ENCODE data around the gene TYMP.
"Not testable (repeated sequence)": the region's sequence is repeated elsewhere in the genome, so short reads cannot be mapped to it uniquely, and the experiment has no call there.

The TYMP gene

DNA sequence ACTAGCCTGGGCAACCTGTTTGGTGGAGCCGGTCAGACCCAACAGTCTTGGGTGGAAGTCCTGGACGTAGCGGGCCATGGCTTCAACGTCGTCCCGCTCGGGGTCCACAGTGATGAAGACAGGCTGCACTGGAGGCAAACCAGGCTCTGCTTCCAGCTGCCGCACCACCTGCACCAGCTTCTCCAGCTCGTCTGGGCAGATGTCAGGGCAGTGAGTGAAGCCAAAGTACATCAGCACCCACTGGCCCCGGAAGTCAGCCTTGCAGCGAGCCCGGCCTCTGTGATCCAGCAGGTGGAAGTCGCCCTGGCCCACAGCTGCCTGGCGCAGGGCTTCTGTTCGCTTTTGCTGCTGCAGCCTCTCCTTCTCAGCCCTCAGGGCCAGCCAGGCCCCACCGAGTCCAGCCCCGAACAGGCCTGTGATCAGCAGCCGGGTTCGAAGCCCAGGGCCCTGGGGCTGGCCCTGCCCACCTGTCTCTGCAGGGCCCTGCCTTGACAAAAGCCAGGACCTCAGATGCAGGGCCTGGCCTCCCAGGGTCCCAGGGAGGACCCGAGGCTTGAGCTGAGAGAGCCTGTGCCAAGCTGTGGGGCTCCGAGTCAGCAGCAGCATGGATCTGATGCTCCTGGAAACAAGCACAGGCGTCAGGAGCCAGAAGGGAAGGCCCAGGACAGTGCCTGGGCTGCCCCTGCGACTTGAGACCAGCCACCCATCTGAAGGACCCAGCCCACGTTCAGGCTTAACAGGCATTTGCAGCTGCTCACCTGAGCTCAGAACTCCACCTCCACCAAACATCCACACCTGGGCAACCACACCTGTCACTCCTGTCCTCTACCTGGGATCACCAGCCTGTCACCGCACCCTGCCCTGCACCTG is 5.8 kb downstream of the TYMP start:
- DNase-seq (ENCODE audit: low read depth): no peak

DNA sequence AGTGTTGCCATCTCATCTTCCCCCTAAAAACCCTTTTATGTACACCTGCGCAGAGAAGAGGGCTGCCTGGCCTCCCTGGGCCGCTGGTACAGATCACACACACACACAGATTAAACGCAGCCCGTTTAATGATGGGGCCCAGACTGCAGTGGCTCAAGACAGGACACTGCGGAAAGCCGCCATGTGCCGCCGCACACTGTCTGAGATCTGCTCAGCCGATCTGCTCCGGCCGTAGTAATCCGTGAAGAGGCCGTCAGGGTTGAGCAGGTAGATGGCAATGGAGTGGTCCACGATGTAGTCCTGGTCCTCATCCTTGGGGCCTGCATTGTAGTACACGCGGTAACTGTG is 6.4 kb downstream of the TYMP start:
- DNase-seq (ENCODE audit: low read depth): no peak

DNA sequence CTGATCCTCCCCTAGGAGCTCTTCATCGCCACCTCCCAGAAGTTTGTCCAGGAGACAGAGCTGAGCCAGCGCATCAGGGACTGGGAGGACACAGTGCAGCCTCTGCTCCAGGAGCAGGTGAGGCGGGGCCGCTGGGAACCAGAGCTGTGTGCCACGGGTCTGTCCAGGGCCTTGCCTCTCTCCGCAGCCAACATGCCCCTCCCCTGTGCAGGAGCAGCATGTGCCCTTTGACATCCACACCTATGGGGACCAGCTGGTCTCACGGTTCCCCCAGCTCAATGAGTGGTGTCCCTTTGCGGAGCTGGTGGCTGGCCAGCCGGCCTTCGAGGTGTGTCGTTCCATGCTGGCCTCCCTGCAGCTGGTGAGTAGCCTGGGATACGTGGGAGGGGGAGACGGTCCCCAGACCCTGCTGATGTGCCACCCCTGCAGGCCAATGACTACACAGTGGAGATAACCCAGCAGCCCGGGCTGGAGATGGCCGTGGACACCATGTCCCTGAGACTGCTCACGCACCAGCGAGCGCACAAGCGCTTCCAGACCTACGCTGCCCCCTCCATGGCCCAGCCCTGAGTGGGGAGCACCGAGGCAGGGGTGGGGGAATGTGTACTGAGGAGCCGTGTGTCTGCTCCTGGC is 6.9 kb downstream of the TYMP start:
- no peak for DNase-seq (ENCODE audit: low read depth)

DNA sequence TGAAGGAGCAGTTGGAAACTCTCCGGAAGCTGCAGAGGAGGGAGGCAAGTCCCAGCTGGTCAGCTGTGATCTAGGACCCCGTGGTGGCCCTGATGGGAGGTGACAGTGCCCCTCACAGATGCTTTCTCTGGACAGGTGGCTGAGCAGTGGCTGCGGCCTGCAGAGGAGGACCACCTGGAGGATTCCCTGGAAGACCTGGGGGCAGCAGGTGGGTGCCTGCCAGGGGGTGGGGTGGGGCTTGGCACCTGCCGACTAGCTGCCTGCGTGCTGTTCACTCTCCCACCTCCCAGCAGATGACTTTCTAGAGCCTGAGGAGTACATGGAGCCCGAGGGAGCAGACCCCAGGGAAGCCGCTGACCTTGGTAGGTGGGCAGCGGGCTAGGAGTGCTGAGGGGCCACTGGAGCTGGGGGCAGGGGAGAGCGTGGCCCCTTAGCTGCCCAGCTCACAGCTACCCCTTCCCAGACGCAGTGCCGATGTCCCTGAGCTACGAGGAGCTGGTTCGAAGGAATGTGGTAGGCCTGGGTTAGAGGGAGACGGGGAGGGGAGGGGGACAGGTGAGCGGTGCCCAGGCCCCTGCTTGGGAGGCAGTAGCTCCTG is 7.5 kb downstream of the TYMP start:
- no peak for DNase-seq (ENCODE audit: low read depth)

DNA sequence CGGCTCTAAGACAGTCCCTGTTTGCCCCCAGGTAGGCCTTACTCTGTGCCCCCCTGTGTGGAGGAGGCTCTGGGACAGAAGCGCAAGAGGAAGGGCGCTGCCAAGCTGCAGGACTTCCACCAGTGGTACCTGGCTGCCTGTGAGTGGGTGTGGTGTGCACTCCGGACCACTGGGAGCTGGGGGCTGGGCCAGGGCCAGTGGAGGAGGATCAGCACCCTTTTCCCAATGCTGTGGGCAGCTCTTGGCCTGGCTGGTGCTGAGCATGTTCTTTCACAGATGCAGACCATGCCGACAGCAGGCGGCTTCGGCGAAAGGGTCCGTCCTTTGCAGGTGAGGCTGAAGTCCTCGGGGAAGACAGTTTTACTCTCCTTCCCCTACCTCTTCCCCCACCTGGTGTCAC is 8.1 kb downstream of the TYMP start:
- no peak for DNase-seq (ENCODE audit: low read depth)

DNA sequence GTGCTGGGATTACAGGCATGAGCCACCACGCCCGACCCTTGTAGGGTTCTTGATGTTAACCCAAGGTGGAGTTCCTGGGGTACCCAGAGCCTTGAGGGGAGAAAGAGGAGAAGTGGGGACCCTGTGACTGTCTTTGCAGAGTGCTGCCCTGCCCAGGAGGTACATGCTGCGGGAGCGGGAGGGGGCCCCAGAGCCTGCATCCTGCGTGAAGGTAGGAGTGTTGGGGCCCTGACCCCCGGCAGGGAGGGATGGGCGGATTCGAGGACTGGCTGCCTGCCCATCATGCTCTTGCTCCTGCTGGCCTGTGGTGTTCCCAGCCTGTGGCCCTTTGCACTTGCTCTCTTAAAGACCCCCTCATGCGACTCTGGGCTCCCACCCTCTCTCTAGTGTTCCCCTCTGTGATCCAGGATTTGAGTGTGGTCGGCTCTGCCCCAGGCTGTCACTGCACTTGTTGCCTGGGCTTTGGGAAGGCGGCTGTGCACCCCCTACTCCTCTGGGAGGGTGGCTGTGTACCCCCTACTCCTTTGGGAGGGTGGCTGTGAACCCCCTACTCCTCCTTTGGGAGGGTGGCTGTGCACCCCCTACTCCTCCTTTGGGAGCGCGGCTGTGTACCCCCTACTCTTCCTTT is 8.9 kb downstream of the TYMP start:
- no peak for DNase-seq (ENCODE audit: low read depth)

DNA sequence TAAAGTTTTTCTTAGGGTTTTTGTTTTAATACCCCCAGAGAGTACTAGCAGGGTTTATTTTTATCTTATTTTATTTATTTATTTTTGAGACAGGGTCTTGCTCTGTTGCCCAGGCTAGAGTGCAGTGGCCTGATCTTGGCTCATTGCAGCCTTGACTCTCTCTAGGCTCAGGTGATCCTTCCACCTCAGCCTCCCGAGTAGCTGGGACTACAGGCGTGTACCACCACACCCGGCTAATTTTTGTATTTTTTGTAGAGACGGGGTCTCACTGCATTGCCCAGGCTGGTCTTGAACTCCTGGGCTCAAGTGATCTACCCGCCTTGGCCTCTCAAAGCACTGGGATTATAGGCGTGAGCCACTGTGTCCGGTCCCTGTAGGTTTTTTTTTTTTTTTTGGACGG is 9.6 kb downstream of the TYMP start:
- DNase-seq (ENCODE audit: low read depth): not testable (repeated sequence)

DNA sequence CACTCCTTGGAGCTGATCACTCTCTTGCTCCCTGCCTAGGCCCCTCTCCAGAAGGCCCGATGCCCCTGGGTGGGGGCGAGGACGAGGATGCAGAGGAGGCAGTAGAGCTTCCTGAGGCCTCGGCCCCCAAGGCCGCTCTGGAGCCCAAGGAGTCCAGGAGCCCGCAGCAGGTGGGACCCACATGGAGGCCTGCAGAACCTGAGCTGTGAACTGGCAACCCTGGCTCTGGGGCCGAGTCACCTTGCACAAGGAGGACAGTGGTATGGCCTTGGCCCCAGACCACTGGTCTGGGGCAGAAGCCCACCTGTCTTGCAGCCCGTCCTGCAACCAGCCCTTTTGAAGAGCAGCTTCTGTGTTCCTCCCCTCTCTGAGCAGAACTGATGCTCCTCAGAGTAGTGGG is 10.7 kb downstream of the TYMP start:
- DNase-seq (ENCODE audit: low read depth): no peak

DNA sequence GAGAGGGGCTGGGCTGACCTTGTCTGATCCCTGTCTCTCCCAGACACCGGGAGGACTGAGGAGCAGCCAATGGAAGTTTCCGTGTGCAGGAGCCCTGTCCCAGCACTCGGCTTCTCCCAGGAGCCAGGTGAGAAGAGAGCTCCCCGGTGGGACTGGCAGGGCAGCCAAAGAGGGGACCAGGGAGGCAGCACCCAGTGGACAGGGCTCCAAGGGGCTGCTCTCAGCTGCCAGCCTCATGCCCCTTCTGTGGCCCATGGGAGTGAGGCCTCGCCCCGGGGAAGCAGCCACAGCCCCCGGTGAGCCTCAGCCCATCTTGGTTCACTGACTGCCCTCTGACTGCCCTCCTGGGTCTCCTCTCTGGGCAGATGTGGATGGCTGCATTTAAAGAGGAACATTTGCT is 11.2 kb downstream of the TYMP start:
- no peak for DNase-seq (ENCODE audit: low read depth)

DNA sequence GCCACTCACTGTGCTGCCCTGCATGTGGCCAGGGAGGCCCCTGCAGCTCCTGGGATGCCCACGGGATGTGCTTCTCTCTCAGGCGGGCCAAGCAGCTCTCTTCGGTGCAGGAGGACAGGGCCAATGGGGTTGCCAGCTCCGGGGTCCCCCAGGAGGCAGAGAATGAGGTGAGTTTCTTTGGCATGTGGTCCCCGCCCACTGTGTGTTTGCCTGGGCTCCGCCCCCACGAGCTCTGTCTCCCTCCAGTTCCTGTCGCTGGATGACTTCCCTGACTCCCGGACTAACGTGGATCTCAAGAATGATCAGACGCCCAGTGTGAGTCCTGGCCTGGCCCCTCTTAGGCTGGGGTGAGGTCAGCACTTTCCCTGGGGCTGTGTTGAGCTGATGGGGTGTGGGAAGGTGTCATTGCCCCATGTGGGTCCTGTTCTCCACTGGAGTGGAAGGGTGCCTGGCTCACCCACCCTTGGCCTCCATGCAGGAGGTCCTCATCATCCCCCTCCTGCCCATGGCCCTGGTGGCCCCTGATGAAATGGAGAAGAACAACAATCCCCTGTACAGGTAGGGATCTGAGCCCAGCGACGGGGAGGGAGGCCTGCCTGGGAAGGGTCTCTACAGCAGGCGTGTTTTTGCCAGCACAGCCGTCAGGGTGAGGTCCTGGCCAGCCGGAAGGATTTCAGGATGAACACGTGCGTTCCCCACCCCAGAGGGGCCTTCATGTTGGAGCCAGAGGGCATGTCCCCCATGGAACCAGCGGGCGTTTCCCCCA is 12.1 kb downstream of the TYMP start:
- DNase-seq (ENCODE audit: low read depth): no peak

DNA sequence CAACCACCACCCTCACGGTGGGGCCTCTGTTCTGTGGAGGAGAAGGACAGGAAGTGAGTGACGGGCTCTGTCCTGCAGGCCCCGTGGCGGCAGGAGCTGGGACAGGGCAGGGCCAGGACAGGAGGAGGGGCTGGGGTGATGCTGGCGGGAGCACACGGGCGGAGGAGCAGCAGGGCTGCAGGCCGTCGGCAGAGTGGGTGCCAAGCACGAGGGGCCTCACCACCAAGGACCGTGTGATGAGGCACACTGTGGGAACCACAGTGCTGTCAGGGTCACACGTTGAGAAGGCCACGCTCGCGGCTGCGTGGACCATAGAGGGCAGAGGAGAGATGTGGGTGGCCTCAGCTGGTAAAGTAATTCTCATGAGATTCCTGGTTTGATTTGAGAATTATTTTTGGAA is 12.9 kb downstream of the TYMP start:
- no peak for DNase-seq (ENCODE audit: low read depth)

DNA sequence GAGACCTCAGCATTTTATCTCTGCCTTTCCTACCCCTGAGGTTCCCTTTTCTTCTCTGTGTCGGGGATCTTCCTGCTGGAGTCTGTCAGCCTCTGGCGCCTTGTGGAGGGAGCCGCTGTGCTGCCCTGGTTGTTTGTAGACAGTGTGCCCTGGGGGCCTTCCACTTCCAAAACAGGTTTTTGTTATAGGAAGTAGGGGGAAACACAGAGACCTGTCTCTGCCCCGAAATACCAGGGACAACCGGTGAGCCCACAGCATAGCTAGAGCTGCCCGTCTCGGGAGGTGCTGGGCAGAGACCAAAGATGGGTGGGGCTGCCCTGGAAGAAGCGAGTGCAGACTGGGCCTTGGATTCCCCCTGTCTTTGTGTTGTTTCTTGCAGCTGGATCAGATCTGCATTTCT is 13.7 kb downstream of the TYMP start:
- DNase-seq (ENCODE audit: low read depth): no peak

DNA sequence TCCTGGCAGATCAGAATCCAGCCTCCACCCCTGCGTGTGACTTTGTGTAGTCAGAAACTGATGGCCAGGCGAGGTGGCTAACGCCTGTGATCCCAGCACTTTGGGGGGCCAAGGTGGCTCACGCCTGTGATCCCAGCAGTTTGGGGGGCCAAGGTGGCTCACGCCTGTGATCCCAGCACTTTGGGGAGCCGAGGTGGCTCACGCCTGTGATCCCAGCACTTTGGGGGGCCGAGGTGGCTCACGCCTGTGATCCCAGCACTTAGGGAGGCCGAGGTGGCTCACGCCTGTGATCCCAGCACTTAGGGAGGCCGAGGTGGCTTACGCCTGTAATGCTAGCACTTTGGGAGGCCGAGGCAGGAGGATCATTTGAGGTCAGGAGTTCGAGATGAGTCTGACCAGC is 16.6 kb downstream of the TYMP start:
- DNase-seq (ENCODE audit: low read depth): no peak

DNA sequence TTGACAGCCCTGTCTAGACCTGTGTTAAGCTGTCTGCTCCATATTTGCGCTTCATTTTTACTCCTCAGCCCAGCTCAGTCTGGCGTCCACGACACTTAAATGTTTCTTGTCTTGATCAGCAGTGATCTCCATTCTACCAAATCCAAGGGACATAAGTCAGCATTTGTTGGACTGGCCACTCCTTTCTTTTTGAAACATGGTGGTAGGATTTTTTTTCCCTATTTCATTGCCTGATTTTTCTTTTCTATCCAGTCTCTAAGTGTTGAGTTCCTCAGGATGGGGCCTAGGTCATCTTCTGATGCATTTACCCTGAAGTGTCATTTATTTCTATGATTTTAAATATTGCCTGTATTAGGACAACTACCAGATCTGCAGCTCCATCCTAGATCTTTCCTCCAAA is 20.9 kb downstream of the TYMP start:
- DNase-seq (ENCODE audit: low read depth): no peak

DNA sequence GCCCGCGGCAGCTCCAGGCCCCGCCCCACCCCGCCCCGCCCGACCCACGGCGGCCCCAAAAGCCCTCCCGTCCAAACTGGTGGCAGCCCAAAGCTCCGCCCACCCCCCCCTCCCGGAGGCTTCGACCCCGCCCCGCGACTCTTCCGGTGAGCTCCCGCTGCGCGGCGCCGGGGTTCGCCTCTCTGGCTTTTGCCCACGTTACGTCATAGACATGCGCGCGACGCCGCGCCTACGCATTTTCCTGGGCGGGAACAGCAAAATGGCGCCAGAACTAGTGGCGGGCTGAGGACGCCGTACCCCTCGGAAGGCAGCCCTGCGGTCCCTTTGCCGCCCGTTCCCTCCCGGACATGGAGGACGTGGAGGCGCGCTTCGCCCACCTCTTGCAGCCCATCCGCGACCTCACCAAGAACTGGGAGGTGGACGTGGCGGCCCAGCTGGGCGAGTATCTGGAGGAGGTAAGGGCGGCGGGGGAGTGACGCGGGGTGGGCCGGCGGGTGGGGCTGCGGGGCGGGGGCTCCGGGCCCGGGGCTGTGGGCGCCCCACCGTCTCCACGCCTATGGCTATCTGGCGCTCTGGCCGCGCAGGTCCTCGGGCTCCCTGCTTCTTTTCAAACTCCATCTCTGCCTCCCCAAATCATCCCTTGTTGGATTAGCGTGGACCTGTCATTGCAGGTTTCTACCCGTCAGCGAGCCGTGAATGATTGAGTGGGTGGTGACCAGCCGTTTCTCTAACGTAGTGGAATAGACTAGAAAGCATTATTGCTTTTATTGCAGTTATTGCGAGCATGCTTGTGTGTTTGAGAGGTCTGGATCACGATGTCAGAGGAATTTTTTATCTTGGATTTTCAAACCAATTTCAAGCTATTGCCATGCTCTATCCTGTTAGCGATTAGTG is 21.6 kb downstream of the TYMP start, which contains the start of gene NCAPH2:
Gene NCAPH2, plus strand, starts transcription at position 234 of the 894 bp plus-strand sequence. Its CDS starts 114 bp downstream, at position 348.
- peak; percentile 97 for DNase-seq (ENCODE audit: low read depth)

DNA sequence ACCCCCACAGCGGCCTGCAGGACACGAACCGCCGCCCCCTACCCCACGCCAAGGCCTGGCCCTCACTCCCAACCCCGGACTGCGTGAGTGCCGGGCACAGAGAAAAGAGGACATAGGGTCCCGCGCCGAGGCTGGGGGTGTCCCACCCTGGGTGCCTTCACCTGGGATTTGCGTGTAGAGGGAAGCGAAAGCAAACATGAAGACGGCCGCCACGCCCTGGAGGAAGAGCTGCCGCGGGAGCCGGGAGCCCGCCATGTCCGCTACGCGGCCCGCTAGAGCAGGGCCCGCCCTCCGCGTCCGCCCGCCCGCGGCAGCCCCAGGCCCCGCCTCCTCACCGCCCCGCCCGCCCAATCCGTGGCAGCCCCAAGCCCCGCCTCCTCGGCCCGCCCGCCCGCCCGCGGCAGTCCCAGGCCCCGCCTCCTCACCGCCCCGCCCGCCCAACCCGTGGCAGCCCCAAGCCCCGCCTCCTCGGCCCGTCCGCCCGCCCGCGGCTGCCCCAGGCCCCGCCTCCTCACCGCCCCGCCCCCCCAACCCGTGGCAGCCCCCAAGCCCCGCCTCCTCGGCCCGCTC is 22.3 kb downstream of the TYMP start, which contains the start of gene LMF2:
Gene LMF2, minus strand, starts transcription at position 282 of the 570 bp plus-strand sequence. Its CDS starts 27 bp downstream, at position 255.
- peak; percentile 85 for DNase-seq (ENCODE audit: low read depth)

DNA sequence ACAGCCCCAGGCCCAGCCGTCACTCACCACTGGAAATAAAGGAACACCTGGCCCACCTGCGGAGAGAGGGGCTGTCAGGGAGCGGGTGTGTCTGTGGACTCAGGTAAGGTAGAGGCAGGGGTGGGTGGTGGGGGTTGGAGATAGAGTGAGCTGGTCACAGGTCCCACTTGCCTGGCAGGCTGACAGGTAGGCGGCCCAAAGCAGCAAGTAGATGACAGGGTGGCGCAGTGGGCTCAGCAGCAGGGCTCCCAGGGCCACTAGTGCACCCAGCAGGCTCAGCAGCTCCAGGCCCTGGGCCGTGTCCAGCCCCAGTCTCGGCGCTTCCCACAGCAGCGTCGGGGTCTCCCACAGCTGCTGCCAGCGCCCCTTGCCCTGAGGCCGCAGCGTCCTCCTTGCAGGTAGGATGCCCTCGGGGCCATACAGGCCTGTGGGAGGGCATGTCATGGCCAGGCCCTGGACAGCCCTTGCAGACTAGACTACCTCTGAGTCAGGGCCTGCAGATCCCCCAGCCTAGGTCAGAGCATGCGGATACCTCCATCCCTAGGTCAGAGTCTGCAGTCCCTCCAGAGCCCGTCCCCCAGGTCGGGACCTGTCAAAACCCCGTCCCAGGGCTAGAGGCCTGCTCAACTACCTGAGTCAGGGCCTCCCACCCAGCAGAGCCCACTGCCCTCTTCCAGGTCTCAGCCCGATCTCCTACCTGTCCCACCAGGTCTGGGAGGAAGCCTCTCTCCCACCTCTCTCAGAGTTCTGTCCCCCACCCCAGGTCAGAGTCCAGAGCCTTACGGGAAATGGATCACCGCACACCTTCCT is 23.0 kb downstream of the TYMP start:
- no peak for DNase-seq (ENCODE audit: low read depth)

DNA sequence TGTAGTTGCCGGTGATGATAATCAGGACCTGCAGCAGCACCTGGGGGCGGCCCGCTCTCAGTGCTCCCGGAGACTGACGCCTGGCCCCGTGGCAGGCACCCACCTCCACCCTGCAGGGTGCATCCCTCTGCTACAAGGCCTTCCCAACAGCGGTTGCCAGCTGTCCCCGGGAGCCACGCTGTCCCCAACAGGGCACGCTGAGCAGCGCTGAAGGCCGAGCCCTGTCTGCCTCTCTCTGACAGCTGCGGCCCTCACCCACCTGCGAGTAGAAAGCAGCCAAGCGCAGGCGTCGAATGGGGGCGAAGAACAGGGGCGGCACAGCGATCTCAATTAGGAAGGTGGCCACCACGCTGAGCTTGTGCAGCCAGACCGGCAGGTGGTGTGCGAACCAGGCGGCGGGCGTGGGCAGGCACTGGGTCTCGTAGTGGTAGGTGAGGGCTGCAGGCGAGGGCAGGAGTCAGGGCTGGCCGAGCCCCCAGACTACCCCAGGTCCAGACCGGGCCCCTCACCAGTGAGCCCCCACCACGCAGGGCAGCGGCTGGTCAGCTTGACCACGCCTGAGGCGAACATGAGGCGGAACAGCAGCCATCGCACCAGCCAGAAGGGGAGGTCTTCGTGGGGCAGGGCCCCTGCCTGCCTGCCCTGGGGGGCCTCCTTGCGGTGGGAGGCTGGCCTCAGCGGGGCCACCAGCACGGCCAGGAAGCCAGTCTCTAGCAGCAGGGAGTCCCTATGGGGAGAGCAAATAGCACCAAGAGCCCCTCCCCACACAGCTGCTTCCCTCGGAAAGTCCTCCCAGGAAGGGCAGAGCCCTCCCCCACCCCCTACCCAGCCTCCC is 23.8 kb downstream of the TYMP start:
- DNase-seq (ENCODE audit: low read depth): no peak
